A549 (cell line): ENCODE measurements around the gene GNE. TPM values are rescaled to one million over a fixed set of nuclear protein-coding genes. Genes with fewer than 3 reads are reported as not detected.

Experiments used
- ATAC-seq, 2 experiments: fragments of 200-7000 bp in 1 of 2; fragments of >200 bp in 1 of 2; cut with Nextera tagmentation in 1 of 2; cut with Tn5 transposase in 1 of 2; 3 replicates each; pipeline versions ENCODE4 v1.8.0 to v1.9.1; 2018 to 2020; ENCODE audit warnings: mild to moderate bottlenecking in 1 of 2, moderate library complexity in 1 of 2
- CTCF ChIA-PET: fragments of 300-600 bp; sonication (Branson Sonifier 250); formaldehyde crosslinking; extraction: SDS; loops from one replicate; lab custom pipeline; 2021; ENCODE audit warnings: antibody characterized with exemption, inconsistent platforms; lab: Yijun Ruan, JAX
- POLR2A ChIA-PET: fragments of 350-600 bp; formaldehyde crosslinking; extraction: SDS; loops from one replicate; lab custom pipeline; 2021; ENCODE audit warnings: antibody characterized with exemption, inconsistent platforms; lab: Yijun Ruan, JAX
- DNase-seq, 2 experiments: peaks; one replicate each; pipeline versions ENCODE4 v3.0.0 to v3.0.0-alpha.2; 2011 to 2016; ENCODE audit warnings: low read depth in 1 of 2, low spot score in 1 of 2
- FAIRE-seq: peaks from 2 replicates; lab custom pipeline; 2011; peaks lifted over from hg19 to GRCh38; lab: Jason Lieb, UNC
- H3K27ac ChIP-seq, 2 experiments: fragments of >200 bp; sonication (Bioruptor Twin); formaldehyde crosslinking; 3 replicates each; pipeline ENCODE4 v1.5.1; 2016 to 2017
- H3K4me1 ChIP-seq: fragments of >200 bp; sonication (Bioruptor Twin); formaldehyde crosslinking; 3 replicates; pipeline ENCODE4 v1.6.1; 2016
- H3K4me2 ChIP-seq: fragments of >200 bp; sonication (Bioruptor Twin); formaldehyde crosslinking; 3 replicates; pipeline ENCODE4 v1.6.1; 2016
- H3K4me3 ChIP-seq: fragments of >200 bp; sonication (Bioruptor Twin); formaldehyde crosslinking; 3 replicates; pipeline ENCODE4 v1.5.1; 2016
- H3K9me3 ChIP-seq: fragments of >200 bp; sonication (Bioruptor Twin); formaldehyde crosslinking; 3 replicates; pipeline ENCODE4 v1.6.1; 2016
- ATOH8 ChIP-seq: fragments of 250-450 bp; sonication (Bioruptor Pico); IDR thresholded peaks from 2 replicates; pipeline ENCODE4 v1.5.0; 2020; ENCODE audit warnings: low read depth, mild to moderate bottlenecking, moderate library complexity
- BHLHE40 ChIP-seq: IDR thresholded peaks from 2 replicates; pipeline ENCODE4 v1.6.1; 2012; ENCODE audit warnings: low read depth, low read length, inconsistent platforms
- CBX2 ChIP-seq: fragments of 200-600 bp; sonication (generic); IDR thresholded peaks from 2 replicates; pipeline ENCODE4 v1.6.1; 2016; ENCODE audit warnings: low read depth, mild to moderate bottlenecking, borderline replicate concordance
- E2F6 ChIP-seq: IDR thresholded peaks from 2 replicates; pipeline ENCODE4 v1.6.1; 2012; ENCODE audit warnings: low read depth, borderline replicate concordance
- EP300 ChIP-seq, 2 experiments: fragments of >200 bp; sonication (Bioruptor Twin); formaldehyde crosslinking; IDR thresholded peaks; 2 replicates in 1 of 2; 3 replicates in 1 of 2; pipeline ENCODE4 v1.6.1; 2016 to 2017
- FOXS1 ChIP-seq: fragments of 250-450 bp; sonication (Bioruptor Pico); IDR thresholded peaks from 2 replicates; pipeline ENCODE4 v1.5.0; 2020; ENCODE audit warnings: mild to moderate bottlenecking, moderate library complexity
- HES2 ChIP-seq: fragments of >200 bp; sonication (Bioruptor Twin); formaldehyde crosslinking; IDR thresholded peaks from 2 replicates; pipeline ENCODE4 v1.6.1; 2016
- HEYL ChIP-seq: fragments of 250-450 bp; sonication (Bioruptor Pico); IDR thresholded peaks from 2 replicates; pipeline ENCODE4 v1.8.0; 2021; ENCODE audit warnings: mild to moderate bottlenecking, moderate library complexity
- HMGXB4 ChIP-seq: fragments of 250-450 bp; sonication (Bioruptor Pico); IDR thresholded peaks from 2 replicates; pipeline ENCODE4 v1.5.0; 2021; ENCODE audit warnings: mild to moderate bottlenecking, moderate library complexity, borderline replicate concordance
- HOXB13 ChIP-seq: fragments of 250-450 bp; sonication (Bioruptor Pico); IDR thresholded peaks from 2 replicates; pipeline ENCODE4 v1.5.0; 2020; ENCODE audit warnings: low read depth, mild to moderate bottlenecking, moderate library complexity
- JUNB ChIP-seq: fragments of >200 bp; sonication (Bioruptor Twin); formaldehyde crosslinking; IDR thresholded peaks from 2 replicates; pipeline ENCODE4 v1.6.1; 2016
- MAFK ChIP-seq: fragments of 450-650 bp; IDR thresholded peaks from 2 replicates; pipeline ENCODE4 v1.6.1; 2014; ENCODE audit not compliant: partially characterized antibody
- NR3C1 ChIP-seq: fragments of >200 bp; sonication (Bioruptor Twin); formaldehyde crosslinking; IDR thresholded peaks from 3 replicates; pipeline ENCODE4 v1.6.1; 2017
- POLR2A ChIP-seq: IDR thresholded peaks from 2 replicates; pipeline ENCODE4 v1.6.1; 2012; ENCODE audit warnings: mild to moderate bottlenecking, low read length
- RARB ChIP-seq: fragments of 250-450 bp; sonication (Bioruptor Pico); IDR thresholded peaks from 2 replicates; pipeline ENCODE4 v1.8.0; 2021; ENCODE audit warnings: mild to moderate bottlenecking, moderate library complexity
- RCOR1 ChIP-seq: fragments of 150-350 bp; IDR thresholded peaks from 2 replicates; pipeline ENCODE4 v1.6.1; 2014; ENCODE audit warnings: antibody characterized with exemption, low read length, low read depth
- REST ChIP-seq: fragments of 200-600 bp; sonication (generic); IDR thresholded peaks from 2 replicates; pipeline ENCODE4 v1.6.1; 2016; ENCODE audit warnings: antibody characterized with exemption, mild to moderate bottlenecking, moderate library complexity
- SMC3 ChIP-seq: fragments of >200 bp; sonication (Bioruptor Twin); formaldehyde crosslinking; IDR thresholded peaks from 3 replicates; pipeline ENCODE4 v1.6.1; 2018; ENCODE audit warnings: inconsistent platforms
- TP53 ChIP-seq: fragments of 250-450 bp; sonication (Bioruptor Pico); IDR thresholded peaks from 2 replicates; pipeline ENCODE4 v1.5.0; 2021; ENCODE audit warnings: mild to moderate bottlenecking, moderate library complexity
- USF2 ChIP-seq: fragments of 450-650 bp; IDR thresholded peaks from 2 replicates; pipeline ENCODE4 v1.6.1; 2014; ENCODE audit warnings: antibody characterized with exemption
- ZNF302 ChIP-seq: fragments of 250-450 bp; sonication (Bioruptor Pico); IDR thresholded peaks from 2 replicates; pipeline ENCODE4 v1.9.0; 2021; ENCODE audit warnings: inconsistent platforms, mild to moderate bottlenecking, moderate library complexity
- WGBS: methylation state at CpG from one replicate; pipeline ENCODE4 v1.1.6; 2017; ENCODE audit errors: missing lambda C conversion rate; 5-methylcytosine and 5-hydroxymethylcytosine counted together
- polyA plus RNA-seq, 4 experiments: library from polyadenylated mRNA; depleted of rRNA in 3 of 4; stranded (reverse); fragments of >200 nt; fragmentation: RNase III in 1 of 4; extraction: RNeasy Plus Mini Kit Qiagen cat#74134 plus additional on column Dnase treatment in 1 of 4; gene quantifications; 2 replicates in 3 of 4; 3 replicates in 1 of 4; pipeline ENCODE4 v1.2.3, GENCODE V29; 2011 to 2017

GNE gene
- polyA plus RNA-seq, 2 of the 4 experiments (the other 2 are of a cell fraction), result 23.0 to 32.9 TPM

- TF ChIP-seq RCOR1, result no peak
- TF ChIP-seq NR3C1, result no peak
- TF ChIP-seq ATOH8 (CRISPR knock-in tag), result no peak
- no peak for TF ChIP-seq E2F6
- no peak for TF ChIP-seq TP53
- TF ChIP-seq HOXB13 (CRISPR knock-in tag), result no peak
- TF ChIP-seq, all 56 proteins: peak for 0
- POLR2A ChIA-PET, result no interaction called here
- 97% methylated on average over 5 of the region's 5 CpGs for WGBS
- Histone ChIP-seq H3K4me3 (no peak overlapping the region), H3K27ac (no peak overlapping the region), H3K9me3 (peaks cover 6% of the 10 kb centered on the region), H3K4me2 (no peak overlapping the region), H3K4me1 (0 out of 3 replicates have a peak, but pooled peaks cover 4% of the 10 kb centered on the region)
- FAIRE-seq, result no peak
- CTCF ChIA-PET, result interaction anchor here (0.9 kb wide), 1 partner anchor 19 kb away, joined by 3 read pairs; no protein-coding TSS in a partner anchor
- no peak for DNase-seq
- peak in 1 of 2 experiments; percentile 15; a peak in 1 of 6 replicates for ATAC-seq
These were observed 40.2 kb downstream of the GNE start for GRCh38 chr9:36218011-36218410.

- peaks cover under 1% of the 10 kb centered on the region; the same call in 2 of the 3 replicates for H3K9me3 ChIP-seq
- WGBS, result 80% methylated on average over 13 of the region's 13 CpGs
- H3K27ac ChIP-seq, result no peak overlapping the region
- DNase-seq (no peak), FAIRE-seq (no peak), ATAC-seq (no peak)
- 0 out of 3 replicates have a peak, but pooled peaks cover 4% of the 10 kb centered on the region for H3K4me1 ChIP-seq
- no peak overlapping the region for H3K4me3 ChIP-seq
- ChIA-PET CTCF (interaction anchor here (0.9 to 2.6 kb wide), 4 partner anchors 10 to 20 kb away, joined by 3 to 12 read pairs (median 3); no protein-coding TSS in a partner anchor), POLR2A (no interaction called here)
- TF ChIP-seq FOXS1 (CRISPR knock-in tag) (no peak), USF2 (peak; percentile 55)
- no peak overlapping the region for H3K4me2 ChIP-seq
These were observed 40.8 kb downstream of the GNE start for GRCh38 chr9:36217256-36217968.

GRCh38 chr9:36214571-36214970 is 43.7 kb downstream of the GNE start:
- no peak overlapping the region for H3K27ac ChIP-seq
- no peaks in the 10 kb centered on the region for H3K9me3 ChIP-seq
- no peak for ATAC-seq
- POLR2A ChIA-PET, result no interaction called here
- no peak for DNase-seq
- CTCF ChIA-PET, result interaction anchor here (0.6 to 2.6 kb wide), 4 partner anchors 9 to 186 kb away, joined by 3 to 13 read pairs (median 8); no protein-coding TSS in a partner anchor
- H3K4me3 ChIP-seq, result no peak overlapping the region
- FAIRE-seq, result no peak
- no peak overlapping the region for H3K4me2 ChIP-seq
- H3K4me1 ChIP-seq, result 0 out of 3 replicates have a peak, but pooled peaks cover 4% of the 10 kb centered on the region
- TF ChIP-seq ZNF302 (no peak), CBX2 (no peak), EP300 (IDR thresholded peaks at IDR 0.05) (no peak), HMGXB4 (CRISPR knock-in tag) (no peak), SMC3 (no peak), USF2 (no peak), JUNB (no peak), TP53 (no peak), HEYL (CRISPR knock-in tag) (no peak), MAFK (no peak), ATOH8 (CRISPR knock-in tag) (no peak), REST (no peak), RARB (CRISPR knock-in tag) (no peak), HES2 (no peak), NR3C1 (no peak), POLR2A (no peak), BHLHE40 (no peak)
